GM12878 (cell line): Measurements from ENCODE around the gene ANO5.

ENCODE experiments used
- EZH2 ChIP-seq: IDR thresholded peaks from 2 replicates; pipeline ENCODE4 v1.6.1; 2012; ENCODE audit warnings: low read depth, mild to moderate bottlenecking, control low read depth, inconsistent platforms, low read length, borderline replicate concordance; ENCODE audit not compliant: control insufficient read depth
- MEF2B ChIP-seq: fragments of 450-650 bp; IDR thresholded peaks from 2 replicates; pipeline ENCODE4 v1.6.1; 2018; ENCODE audit warnings: mild to moderate bottlenecking, moderate library complexity; ENCODE audit not compliant: partially characterized antibody, poor library complexity, severe bottlenecking
- MXI1 ChIP-seq: fragments of 150-350 bp; IDR thresholded peaks from 2 replicates; pipeline ENCODE4 v1.6.1; 2011; ENCODE audit warnings: low read depth, mild to moderate bottlenecking, inconsistent platforms, low read length, improper control_type of control experiment
- POLR2A ChIP-seq: IDR thresholded peaks from 2 replicates; pipeline ENCODE4 v1.6.1; 2011; ENCODE audit warnings: low read depth, mild to moderate bottlenecking, low read length
- RFX5 ChIP-seq: IDR thresholded peaks from 2 replicates; pipeline ENCODE4 v1.6.1; 2011; ENCODE audit warnings: low read depth, low read length, improper control_type of control experiment
- SP1 ChIP-seq: IDR thresholded peaks from one replicate; pipeline ENCODE4 v1.6.1; 2011; ENCODE audit warnings: low read depth, low read length
- YBX1 ChIP-seq: fragments of 450-650 bp; IDR thresholded peaks from 2 replicates; pipeline ENCODE4 v1.6.1; 2016; ENCODE audit warnings: antibody characterized with exemption

DNA sequence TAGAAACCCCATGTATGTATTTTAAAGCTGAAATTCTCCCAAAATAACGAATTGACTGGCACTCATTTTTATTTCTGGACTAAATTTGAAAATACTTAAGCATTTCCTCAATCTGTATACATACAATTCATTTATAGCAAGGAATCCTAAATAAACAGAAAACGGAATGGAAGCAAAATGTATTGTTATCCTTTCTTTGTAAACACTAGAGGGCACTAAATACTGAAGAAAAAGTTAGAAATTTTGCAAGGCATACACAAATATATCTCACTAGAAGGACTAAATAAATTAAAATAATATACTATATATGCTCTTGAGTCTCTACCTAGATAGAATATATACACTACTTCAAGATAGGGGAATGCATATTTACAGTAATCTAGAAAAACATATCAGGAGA lies 23.1 kb upstream of the ANO5 start:
- TF ChIP-seq YBX1 (no peak), EZH2 (no peak), SP1 (no peak), POLR2A (no peak), RFX5 (no peak), MEF2B (no peak), MXI1 (no peak; the same call in 1 of the 2 replicates)
